Measurements from ENCODE around the gene ERN1. TPM values are rescaled to one million over a fixed set of nuclear protein-coding genes. Genes with fewer than 3 reads are reported as not detected.
"Not testable (repeated sequence)": the region's sequence is repeated elsewhere in the genome, so short reads cannot be mapped to it uniquely, and the experiment has no call there.

Gene ERN1
- total and polyA plus RNA-seq, 10 donors = 3.1 to 65.4 (median 44.1) TPM

GRCh38 chr17:64120972-64121786, 8.8 kb downstream of the ERN1 start:
- H3K27me3 ChIP-seq (replicated peaks in 1 of 7); H3K9me3 ChIP-seq; H3K36me3 ChIP-seq; DNase-seq; intact Hi-C loops (cut with DNase I; ENCODE audit: low total_unique reads): not testable (repeated sequence)
- 62 to 80% (median 75%) methylated on average over 13 of the region's 13 CpGs for WGBS, 5 donors
- H3K27ac ChIP-seq = peak overlapping the region; percentile 22 to 77 (median 54)
- H3K4me3 ChIP-seq = peak overlapping the region in 1 of 8 donors; percentile 7
- peak in 2 of 3 donors; percentile 24 to 43 for TF ChIP-seq POLR2AphosphoS5 (IDR thresholded peaks at IDR 0.05)
- H3K4me1 ChIP-seq = peaks cover 27 to 88% (median 50%) of the 10 kb centered on the region in 6 donors

DNA sequence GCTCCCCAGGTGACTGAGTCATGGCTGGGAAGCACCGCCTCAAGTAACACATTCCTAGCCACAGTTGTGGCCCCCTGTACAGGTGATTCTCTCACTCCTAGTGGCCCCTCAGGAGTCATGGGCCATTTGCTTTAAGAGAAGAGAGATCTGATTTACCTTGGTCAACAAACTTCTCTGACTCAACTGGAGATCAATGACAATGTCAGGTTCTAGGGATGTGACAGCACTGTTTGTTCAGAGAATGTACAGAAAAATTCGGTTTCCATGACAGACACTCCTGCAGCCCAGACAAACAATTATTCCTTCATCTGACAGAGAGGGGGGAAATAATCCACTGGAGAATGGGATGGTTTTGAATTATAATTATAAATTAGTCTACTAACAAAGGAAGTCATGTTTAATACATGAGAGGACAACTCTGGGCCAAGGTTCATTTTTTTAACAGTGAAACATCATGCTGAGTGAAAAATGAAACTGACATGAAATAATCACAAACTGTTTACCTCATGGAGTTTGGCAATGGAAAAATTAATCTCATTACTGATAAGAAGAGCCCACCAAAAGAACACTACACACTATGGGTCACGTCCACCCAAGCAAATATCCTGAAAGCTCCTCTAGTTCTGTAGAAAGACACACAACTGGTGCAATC, 9.7 kb downstream of the ERN1 start:
- Histone ChIP-seq H3K9me3 (no peaks in the 10 kb centered on the region), H3K27ac (peak overlapping the region in 7 of 8 donors; percentile 4 to 77 (median 60)), H3K27me3 (replicated peaks in 1 of 7) (no peaks in the 10 kb centered on the region), H3K36me3 (peaks cover 0 to 7% (median 0%) of the 10 kb centered on the region in 6 donors), H3K4me3 (no peak overlapping the region), H3K4me1 (peaks cover 27 to 88% (median 57%) of the 10 kb centered on the region in 6 donors)
- WGBS, 5 donors = 74 to 85% (median 77%) methylated on average over 3 of the region's 3 CpGs
- DNase-seq = no peak
- intact Hi-C loops (cut with DNase I; ENCODE audit: low total_unique reads) = no loop called here
- TF ChIP-seq POLR2AphosphoS5 (IDR thresholded peaks at IDR 0.05) (no peak), CTCF (IDR thresholded peaks at IDR 0.05 in 8 of 11, conservative IDR thresholded peaks at IDR 0.05 in 3 of 11) (no peak), POLR2A (IDR thresholded peaks at IDR 0.05) (no peak)

DNA sequence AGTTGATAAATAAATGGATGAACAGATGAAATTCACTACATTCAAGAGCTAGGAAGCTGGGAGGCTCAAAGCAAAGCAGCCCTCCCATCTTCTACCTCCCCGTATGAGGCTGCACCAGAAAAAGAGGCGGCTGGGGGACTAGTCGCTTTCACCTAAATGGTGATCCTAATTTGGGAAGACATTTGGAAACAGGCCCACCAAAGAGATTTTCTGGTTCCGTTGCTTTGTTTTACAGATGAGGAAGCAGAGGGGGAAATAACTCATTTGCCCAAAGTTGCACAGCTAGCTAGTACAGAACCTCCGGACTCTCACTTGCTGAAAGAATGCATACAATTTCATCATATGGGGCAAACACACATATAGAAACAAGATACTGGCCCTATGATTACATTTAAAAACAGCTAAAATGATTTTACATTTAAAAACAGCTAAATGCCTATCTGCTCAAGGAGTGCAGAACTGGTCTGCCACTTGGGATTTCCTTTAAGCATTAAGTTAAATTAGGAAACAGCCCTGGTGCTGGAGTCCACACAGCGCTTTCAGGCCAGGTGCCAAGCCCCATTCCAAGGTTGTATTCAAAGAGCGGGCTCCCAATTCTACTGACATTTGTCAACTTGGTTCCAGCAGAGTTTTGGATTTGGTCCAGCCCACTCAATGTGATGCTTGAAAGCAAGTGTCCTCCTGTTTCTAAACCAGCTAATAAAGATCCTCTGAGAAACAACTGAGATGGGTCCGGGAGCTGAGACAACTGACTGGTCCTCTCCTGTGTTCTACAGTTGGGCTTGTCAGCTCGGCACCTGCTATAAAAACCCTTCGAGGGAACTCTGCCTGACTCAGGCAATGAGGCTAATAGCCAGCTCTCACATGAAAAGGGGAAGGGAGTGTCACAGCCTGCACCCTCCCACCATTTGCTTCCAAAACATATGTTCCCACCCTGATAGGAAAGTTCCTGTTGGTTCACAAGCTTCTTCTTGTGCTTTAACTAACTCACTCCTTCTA, 11.7 kb downstream of the ERN1 start:
- TF ChIP-seq POLR2AphosphoS5 (IDR thresholded peaks at IDR 0.05) = no peak
- no peak for TF ChIP-seq POLR2A (IDR thresholded peaks at IDR 0.05)
- TF ChIP-seq CTCF (IDR thresholded peaks at IDR 0.05 in 8 of 11, conservative IDR thresholded peaks at IDR 0.05 in 3 of 11) = no peak
- WGBS, 5 donors = 38 to 54% (median 46%) methylated on average over 10 of the region's 10 CpGs
- intact Hi-C loops (cut with DNase I; ENCODE audit: low total_unique reads) = no loop called here
- no peaks in the 10 kb centered on the region for H3K27me3 ChIP-seq (replicated peaks in 1 of 7)
- peaks cover 27 to 96% (median 62%) of the 10 kb centered on the region in 6 donors for H3K4me1 ChIP-seq
- H3K4me3 ChIP-seq = peak overlapping the region in 1 of 8 donors; percentile 6
- peak overlapping the region in 7 of 8 donors; percentile 9 to 72 (median 47) for H3K27ac ChIP-seq
- no peaks in the 10 kb centered on the region for H3K9me3 ChIP-seq
- peaks cover 0 to 7% (median 0%) of the 10 kb centered on the region in 6 donors for H3K36me3 ChIP-seq
- no peak for DNase-seq

DNA sequence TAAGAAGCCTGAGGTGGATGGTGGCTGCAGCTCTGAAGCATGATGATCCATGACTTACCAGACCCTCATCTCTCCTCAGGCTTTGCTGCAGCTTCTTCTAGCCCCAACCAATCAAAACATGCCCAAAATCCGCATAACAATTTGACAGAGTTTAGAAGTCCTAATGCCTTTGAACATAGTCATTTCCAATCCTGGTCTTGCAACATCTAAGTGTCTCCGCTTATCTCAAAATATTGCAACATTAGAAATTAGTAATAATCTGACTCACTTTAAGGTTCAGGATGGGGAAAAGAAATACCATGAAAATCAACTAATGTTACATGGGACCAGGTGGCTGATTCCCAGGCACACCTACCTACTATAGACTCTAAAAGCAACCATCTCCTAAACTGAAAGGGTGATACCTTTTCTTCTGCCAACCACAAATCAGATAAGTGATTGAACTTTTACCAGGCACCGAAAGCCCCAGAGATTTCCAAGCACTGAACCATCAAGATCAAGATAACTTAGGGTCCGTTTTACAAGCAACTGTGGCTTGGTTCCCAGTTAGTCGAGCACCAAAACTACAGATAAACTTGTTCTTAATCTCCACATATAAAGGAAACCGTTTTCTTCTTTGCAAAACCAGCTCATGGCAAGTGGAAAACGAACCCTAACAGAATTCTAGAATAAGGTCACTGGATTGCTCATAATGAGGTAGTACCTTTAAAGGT, 14.0 kb downstream of the ERN1 start:
- H3K27ac ChIP-seq = peak overlapping the region in 1 of 8 donors; percentile 4
- no peaks in the 10 kb centered on the region for H3K9me3 ChIP-seq
- H3K4me3 ChIP-seq = no peak overlapping the region
- H3K36me3 ChIP-seq = no peaks in the 10 kb centered on the region
- no peak for DNase-seq
- intact Hi-C loops (cut with DNase I; ENCODE audit: low total_unique reads) = no loop called here
- no peak for TF ChIP-seq POLR2AphosphoS5 (IDR thresholded peaks at IDR 0.05)
- no peaks in the 10 kb centered on the region for H3K27me3 ChIP-seq (replicated peaks in 1 of 7)
- 64 to 80% (median 70%) methylated on average over 7 of the region's 7 CpGs for WGBS, 5 donors
- peaks cover 21 to 98% (median 58%) of the 10 kb centered on the region in 6 donors for H3K4me1 ChIP-seq
